ENCODE data around the gene RIPK1. TPM values are rescaled to one million over a fixed set of nuclear protein-coding genes. Genes with fewer than 3 reads are reported as not detected.
"Not testable (repeated sequence)": the region's sequence is repeated elsewhere in the genome, so short reads cannot be mapped to it uniquely, and the experiment has no call there.

The RIPK1 gene
- total RNA-seq, 4 donors from 2014 or later, result 8.6 to 12.0 (median 10.3) TPM

DNA sequence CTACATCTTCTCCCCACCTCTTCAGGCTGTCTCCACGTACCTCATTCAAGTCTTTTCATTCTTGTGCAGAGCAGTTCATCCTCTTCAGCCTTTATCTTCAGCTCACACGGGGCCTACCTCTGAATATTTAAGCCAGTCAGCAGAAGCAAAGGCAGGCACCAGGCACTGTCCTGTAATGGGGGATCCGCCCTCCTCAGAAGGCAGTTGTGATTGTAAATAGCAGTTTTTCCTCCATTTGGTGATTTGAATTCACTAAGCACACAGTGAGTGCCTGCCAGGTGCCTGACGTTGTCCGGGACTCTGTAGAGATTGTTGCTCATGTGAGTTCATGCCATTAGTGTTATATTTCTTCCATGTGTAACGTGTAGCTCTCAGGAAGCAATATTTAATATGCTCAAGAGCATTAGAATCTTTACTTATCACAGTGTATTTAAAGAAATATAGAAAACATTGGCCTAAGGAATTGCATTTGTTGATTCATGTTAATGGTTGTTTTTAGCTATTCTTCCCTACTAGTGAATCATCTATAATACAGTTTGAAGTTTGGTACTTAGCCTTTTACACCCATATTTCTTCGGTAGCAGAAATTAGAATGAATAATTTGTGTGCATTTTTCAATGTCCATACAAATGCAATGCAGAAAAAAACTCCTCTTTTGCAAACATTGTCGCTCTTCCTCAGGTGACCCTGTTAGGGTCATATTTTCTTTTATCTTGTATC is 68.2 kb downstream of the RIPK1 start:
- peaks cover 2 to 33% of the 10 kb centered on the region in 2 donors for H3K36me3 ChIP-seq
- peak overlapping the region in 2 of 4 donors; percentile 67 to 74 for H3K27ac ChIP-seq
- no peaks in the 10 kb centered on the region for H3K9me3 ChIP-seq
- H3K4me3 ChIP-seq, result no peak overlapping the region
- TF ChIP-seq POLR2A (IDR thresholded peaks at IDR 0.05), result no peak
- TF ChIP-seq, protein P1, sequence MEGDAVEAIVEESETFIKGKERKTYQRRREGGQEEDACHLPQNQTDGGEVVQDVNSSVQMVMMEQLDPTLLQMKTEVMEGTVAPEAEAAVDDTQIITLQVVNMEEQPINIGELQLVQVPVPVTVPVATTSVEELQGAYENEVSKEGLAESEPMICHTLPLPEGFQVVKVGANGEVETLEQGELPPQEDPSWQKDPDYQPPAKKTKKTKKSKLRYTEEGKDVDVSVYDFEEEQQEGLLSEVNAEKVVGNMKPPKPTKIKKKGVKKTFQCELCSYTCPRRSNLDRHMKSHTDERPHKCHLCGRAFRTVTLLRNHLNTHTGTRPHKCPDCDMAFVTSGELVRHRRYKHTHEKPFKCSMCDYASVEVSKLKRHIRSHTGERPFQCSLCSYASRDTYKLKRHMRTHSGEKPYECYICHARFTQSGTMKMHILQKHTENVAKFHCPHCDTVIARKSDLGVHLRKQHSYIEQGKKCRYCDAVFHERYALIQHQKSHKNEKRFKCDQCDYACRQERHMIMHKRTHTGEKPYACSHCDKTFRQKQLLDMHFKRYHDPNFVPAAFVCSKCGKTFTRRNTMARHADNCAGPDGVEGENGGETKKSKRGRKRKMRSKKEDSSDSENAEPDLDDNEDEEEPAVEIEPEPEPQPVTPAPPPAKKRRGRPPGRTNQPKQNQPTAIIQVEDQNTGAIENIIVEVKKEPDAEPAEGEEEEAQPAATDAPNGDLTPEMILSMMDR (IDR thresholded peaks at IDR 0.05 in 4 of 5, conservative IDR thresholded peaks at IDR 0.05 in 1 of 5), result no peak
- peaks cover 8 to 20% of the 10 kb centered on the region in 2 donors for H3K4me1 ChIP-seq
- DNase-seq (no peak), ATAC-seq (no peak)
- in situ Hi-C loops (cut with MboI; ENCODE audit: low sequenced_read_pairs in 4 of 4) (loop anchor here in 1 of 4 donors (25.0 kb wide), 1 partner anchor 601 kb away; no protein-coding TSS in a partner anchor), intact Hi-C loops (cut with DNase I; ENCODE audit: low total_unique reads) (no loop called here)
- no peaks in the 10 kb centered on the region for H3K27me3 ChIP-seq

DNA sequence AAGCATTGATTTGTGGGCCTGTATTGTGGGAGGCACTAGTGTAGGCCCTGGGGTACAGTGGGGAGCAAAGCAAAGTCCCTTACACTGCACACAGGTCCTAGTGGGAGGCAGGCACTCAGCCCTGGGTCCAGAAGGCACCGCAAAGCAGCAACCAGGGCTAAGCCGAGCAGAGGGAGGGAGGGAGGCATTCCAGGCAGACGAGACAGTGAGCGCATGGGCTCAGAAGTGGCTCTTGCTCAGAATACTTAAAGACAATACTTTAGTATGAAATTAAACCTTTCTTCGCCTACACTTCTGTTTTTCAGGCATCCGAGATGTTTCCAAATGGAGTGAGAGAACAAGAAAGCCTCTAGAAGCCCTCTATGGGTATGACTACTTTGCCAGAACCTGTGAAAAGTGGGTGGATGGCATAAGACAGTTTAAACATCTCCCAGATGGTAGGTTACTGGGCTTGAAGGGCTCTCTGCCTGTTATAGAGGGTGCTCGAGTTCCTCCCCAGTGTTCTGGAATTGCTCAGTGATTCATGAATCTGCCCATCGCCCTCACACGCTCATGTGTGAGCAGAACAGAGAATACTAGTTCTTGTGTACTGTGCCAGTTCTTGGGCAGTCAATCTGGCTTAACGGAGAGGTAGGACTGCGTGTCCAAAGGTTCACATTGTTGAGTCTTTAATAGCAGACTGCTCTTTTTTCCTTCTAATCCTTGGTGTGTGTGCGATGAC is 68.9 kb downstream of the RIPK1 start:
- TF ChIP-seq, protein P1 (IDR thresholded peaks at IDR 0.05 in 4 of 5, conservative IDR thresholded peaks at IDR 0.05 in 1 of 5), result no peak
- TF ChIP-seq POLR2A (IDR thresholded peaks at IDR 0.05), result no peak
- in situ Hi-C loops (cut with MboI; ENCODE audit: low sequenced_read_pairs in 4 of 4), result loop anchor here in 1 of 4 donors (25.0 kb wide), 1 partner anchor 600 kb away; no protein-coding TSS in a partner anchor

DNA sequence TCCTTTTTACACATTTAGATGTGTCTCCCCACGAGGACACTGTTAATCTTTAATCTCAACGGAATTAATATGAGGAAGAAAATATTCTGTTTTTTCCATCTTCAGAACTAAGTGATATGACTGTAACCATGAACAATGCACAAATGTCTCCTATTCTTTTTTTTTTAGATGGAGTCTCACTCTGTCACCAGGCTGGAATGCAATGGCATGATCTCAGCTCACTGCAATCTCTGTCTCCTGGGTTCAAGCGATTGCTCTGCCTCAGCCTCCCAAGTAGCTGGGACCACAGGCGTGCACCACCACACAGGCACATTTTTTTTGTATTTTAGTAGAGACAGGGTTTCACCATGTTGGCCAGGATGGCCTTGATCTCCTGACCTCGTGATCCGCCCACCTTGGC is 69.6 kb downstream of the RIPK1 start:
- H3K4me3 ChIP-seq; DNase-seq; H3K9me3 ChIP-seq; H3K27me3 ChIP-seq; ATAC-seq; intact Hi-C loops (cut with DNase I; ENCODE audit: low total_unique reads): not testable (repeated sequence)
- Histone ChIP-seq H3K36me3 (peaks cover 2 to 45% of the 10 kb centered on the region in 2 donors), H3K27ac (peak overlapping the region; percentile 47 to 75 (median 70)), H3K4me1 (peaks cover 8 to 20% of the 10 kb centered on the region in 2 donors)
- in situ Hi-C loops (cut with MboI; ENCODE audit: low sequenced_read_pairs in 4 of 4), result loop anchor here in 1 of 4 donors (25.0 kb wide), 1 partner anchor 599 kb away; no protein-coding TSS in a partner anchor

More for the DNA sequence above, 68.9 kb downstream of the RIPK1 start:
- peaks cover 2 to 39% of the 10 kb centered on the region in 2 donors for H3K36me3 ChIP-seq
- no peaks in the 10 kb centered on the region for H3K27me3 ChIP-seq
- H3K27ac ChIP-seq, result peak overlapping the region in 3 of 4 donors; percentile 67 to 75 (median 74)
- H3K4me1 ChIP-seq, result peaks cover 8 to 20% of the 10 kb centered on the region in 2 donors
- intact Hi-C loops (cut with DNase I; ENCODE audit: low total_unique reads), result no loop called here
- ATAC-seq, result no peak
- H3K9me3 ChIP-seq, result no peaks in the 10 kb centered on the region
- no peak overlapping the region for H3K4me3 ChIP-seq
- no peak for DNase-seq

DNA sequence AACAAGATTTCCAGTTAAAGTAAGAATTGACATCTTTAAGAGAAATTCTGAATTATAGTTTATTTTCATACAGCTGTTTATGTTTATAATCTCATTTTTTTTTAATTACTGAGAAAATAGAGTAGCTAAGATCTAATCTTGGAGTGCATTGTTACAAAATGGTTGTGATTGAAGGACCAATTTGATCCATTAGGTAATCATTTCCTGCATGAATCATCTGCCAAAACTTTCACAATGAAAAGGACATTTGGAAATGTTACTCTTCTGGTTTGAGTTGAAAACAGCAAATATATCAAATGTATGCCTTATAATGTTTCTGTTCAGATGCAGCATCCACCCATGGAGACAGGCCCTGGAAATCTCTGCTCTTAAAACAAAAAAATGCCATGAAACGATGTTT is 70.0 kb downstream of the RIPK1 start:
- in situ Hi-C loops (cut with MboI; ENCODE audit: low sequenced_read_pairs in 4 of 4), result loop anchor here in 1 of 4 donors (25.0 kb wide), 1 partner anchor 599 kb away; no protein-coding TSS in a partner anchor
- Histone ChIP-seq H3K9me3 (no peaks in the 10 kb centered on the region), H3K27ac (peak overlapping the region; percentile 47 to 75 (median 70)), H3K36me3 (peaks cover 2 to 47% of the 10 kb centered on the region in 2 donors), H3K4me3 (no peak overlapping the region), H3K4me1 (peaks cover 8 to 20% of the 10 kb centered on the region in 2 donors), H3K27me3 (no peaks in the 10 kb centered on the region)
- TF ChIP-seq, protein P1 (IDR thresholded peaks at IDR 0.05 in 4 of 5, conservative IDR thresholded peaks at IDR 0.05 in 1 of 5), result no peak
- TF ChIP-seq POLR2A (IDR thresholded peaks at IDR 0.05), result no peak
- intact Hi-C loops (cut with DNase I; ENCODE audit: low total_unique reads), result no loop called here
- DNase-seq, result no peak
- no peak for ATAC-seq

All from gastrocnemius medialis (tissue), 4 donors.